ENCODE measurements around the gene HS6ST1.

The HS6ST1 gene

GRCh38 chr2:128293870-128294455 lies 24.7 kb downstream of the HS6ST1 start:
- H3K4me3 ChIP-seq (ENCODE audit: low read depth, low read length): no peak overlapping the region
- DNase-seq (ENCODE audit: low read depth): no peak
- no peak for TF ChIP-seq CTCF (IDR thresholded peaks at IDR 0.05; ENCODE audit: insufficient read depth, low read depth, low read length, missing control alignments)

GRCh38 chr2:128293426-128293755 lies 25.3 kb downstream of the HS6ST1 start:
- H3K4me3 ChIP-seq (ENCODE audit: low read depth, low read length): no peak overlapping the region
- DNase-seq (ENCODE audit: low read depth): no peak
- no peak for TF ChIP-seq CTCF (IDR thresholded peaks at IDR 0.05; ENCODE audit: insufficient read depth, low read depth, low read length, missing control alignments)

- no peak for TF ChIP-seq CTCF (IDR thresholded peaks at IDR 0.05; ENCODE audit: insufficient read depth, low read depth, low read length, missing control alignments)
- no peak for DNase-seq (ENCODE audit: low read depth)
- no peak overlapping the region for H3K4me3 ChIP-seq (ENCODE audit: low read depth, low read length)
These were observed 25.9 kb downstream of the HS6ST1 start for GRCh38 chr2:128292599-128293425.

- DNase-seq (ENCODE audit: low read depth): no peak
- H3K4me3 ChIP-seq (ENCODE audit: low read depth, low read length): no peak overlapping the region
- no peak for TF ChIP-seq CTCF (IDR thresholded peaks at IDR 0.05; ENCODE audit: insufficient read depth, low read depth, low read length, missing control alignments)
These were observed 26.6 kb downstream of the HS6ST1 start for GRCh38 chr2:128291844-128292598.

GRCh38 chr2:128291161-128291843 lies 27.4 kb downstream of the HS6ST1 start:
- no peak for TF ChIP-seq CTCF (IDR thresholded peaks at IDR 0.05; ENCODE audit: insufficient read depth, low read depth, low read length, missing control alignments)
- H3K4me3 ChIP-seq (ENCODE audit: low read depth, low read length): no peak overlapping the region
- DNase-seq (ENCODE audit: low read depth): no peak

GRCh38 chr2:128290356-128290755 lies 28.3 kb downstream of the HS6ST1 start:
- TF ChIP-seq CTCF (IDR thresholded peaks at IDR 0.05; ENCODE audit: insufficient read depth, low read depth, low read length, missing control alignments): no peak
- no peak for DNase-seq (ENCODE audit: low read depth)
- no peak overlapping the region for H3K4me3 ChIP-seq (ENCODE audit: low read depth, low read length)
